A673 (cell line): ENCODE results near the gene CD6.

Experiments used
- EZH2 ChIP-seq: fragments of 200-600 bp; sonication (generic); IDR thresholded peaks from 2 replicates; pipeline ENCODE4 v1.6.1; 2017; ENCODE audit warnings: borderline replicate concordance, low read depth, mild to moderate bottlenecking, mixed read lengths, antibody characterized with exemption, low read length; ENCODE audit not compliant: poor library complexity, severe bottlenecking
- TF ChIP-seq, protein P1 (sequence below): fragments of 300-800, 200-600 bp; sonication (generic); conservative IDR thresholded peaks from 2 replicates; pipeline ENCODE4 v1.5.1; 2017; ENCODE audit warnings: low read depth, mild to moderate bottlenecking, antibody characterized with exemption, low read length, moderate library complexity, mixed read lengths

DNA sequence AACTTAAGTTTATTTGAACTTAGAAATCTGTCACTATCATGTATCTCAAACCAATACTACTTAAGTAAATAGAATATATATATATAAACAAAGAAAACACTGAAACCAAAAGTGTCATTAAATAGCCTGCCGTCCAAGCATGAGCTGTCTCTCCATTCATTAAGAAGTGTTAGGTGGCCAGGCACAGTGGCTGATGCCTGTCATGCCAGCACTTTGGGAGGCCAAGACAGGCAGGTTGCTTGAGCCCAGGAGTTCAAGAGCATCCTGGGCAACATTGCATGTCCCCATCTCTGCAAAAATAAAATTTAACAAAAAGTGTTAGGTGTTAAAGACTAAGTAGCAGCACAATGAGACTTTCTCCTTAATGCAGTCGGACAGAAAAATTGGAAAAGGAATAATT, 14.0 kb downstream of the CD6 start:
- TF ChIP-seq, protein P1, sequence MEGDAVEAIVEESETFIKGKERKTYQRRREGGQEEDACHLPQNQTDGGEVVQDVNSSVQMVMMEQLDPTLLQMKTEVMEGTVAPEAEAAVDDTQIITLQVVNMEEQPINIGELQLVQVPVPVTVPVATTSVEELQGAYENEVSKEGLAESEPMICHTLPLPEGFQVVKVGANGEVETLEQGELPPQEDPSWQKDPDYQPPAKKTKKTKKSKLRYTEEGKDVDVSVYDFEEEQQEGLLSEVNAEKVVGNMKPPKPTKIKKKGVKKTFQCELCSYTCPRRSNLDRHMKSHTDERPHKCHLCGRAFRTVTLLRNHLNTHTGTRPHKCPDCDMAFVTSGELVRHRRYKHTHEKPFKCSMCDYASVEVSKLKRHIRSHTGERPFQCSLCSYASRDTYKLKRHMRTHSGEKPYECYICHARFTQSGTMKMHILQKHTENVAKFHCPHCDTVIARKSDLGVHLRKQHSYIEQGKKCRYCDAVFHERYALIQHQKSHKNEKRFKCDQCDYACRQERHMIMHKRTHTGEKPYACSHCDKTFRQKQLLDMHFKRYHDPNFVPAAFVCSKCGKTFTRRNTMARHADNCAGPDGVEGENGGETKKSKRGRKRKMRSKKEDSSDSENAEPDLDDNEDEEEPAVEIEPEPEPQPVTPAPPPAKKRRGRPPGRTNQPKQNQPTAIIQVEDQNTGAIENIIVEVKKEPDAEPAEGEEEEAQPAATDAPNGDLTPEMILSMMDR: no peak
- TF ChIP-seq EZH2: no peak
